IMR-90 (cell line): ENCODE results near the gene TFRC. TPM values are rescaled to one million over a fixed set of nuclear protein-coding genes. Genes with fewer than 3 reads are reported as not detected.

Source experiments
- ATAC-seq: fragments of 200-7000 bp; cut with Tn5 transposase; 2 replicates; pipeline ENCODE4 v1.9.1; 2020; ENCODE audit warnings: low read depth, mild to moderate bottlenecking, moderate library complexity
- BruUV-seq: library from RNA; stranded (reverse); fragments of 400-500 nt; replicated peaks from 2 replicates; lab custom pipeline; 2021; lab: Mats Ljungman, UMichigan
- CTCF ChIA-PET: fragments of 300-600 bp; formaldehyde crosslinking; extraction: SDS; loops from one replicate; lab custom pipeline; 2021; ENCODE audit warnings: antibody characterized with exemption; lab: Yijun Ruan, JAX
- POLR2A ChIA-PET: fragments of 300-600 bp; sonication (Branson Sonifier 250); formaldehyde crosslinking; loops from one replicate; lab custom pipeline; 2022; ENCODE audit warnings: antibody characterized with exemption; ENCODE audit not compliant: unreplicated experiment; lab: Charles Lee
- DNase-seq: peaks from one replicate; pipeline ENCODE4 v3.0.0; 2013
- H2AFZ ChIP-seq: replicated peaks from 2 replicates; pipeline ENCODE3; 2013; ENCODE audit warnings: low read length, mild to moderate bottlenecking; ENCODE audit not compliant: poor library complexity
- H2AK5ac ChIP-seq: 2 replicates; pipeline ENCODE4 v1.6.1; 2013; ENCODE audit warnings: low read depth, low read length, inconsistent platforms
- H2AK9ac ChIP-seq: replicated peaks from 2 replicates; pipeline ENCODE3; 2013; ENCODE audit warnings: mild to moderate bottlenecking, low read depth, low read length, moderate library complexity; ENCODE audit not compliant: poor library complexity
- H2BK120ac ChIP-seq: 2 replicates; pipeline ENCODE4 v1.6.1; 2013; ENCODE audit warnings: low read depth, low read length, inconsistent platforms
- H2BK15ac ChIP-seq: 3 replicates; pipeline ENCODE4 v1.6.1; 2013; ENCODE audit warnings: low read depth, low read length, inconsistent platforms
- H2BK20ac ChIP-seq: 2 replicates; pipeline ENCODE4 v1.6.1; 2013; ENCODE audit warnings: low read depth, mild to moderate bottlenecking, inconsistent platforms, low read length, moderate library complexity
- H2BK5ac ChIP-seq: 2 replicates; pipeline ENCODE4 v1.6.1; 2013; ENCODE audit warnings: mild to moderate bottlenecking, low read depth, low read length, inconsistent platforms; ENCODE audit not compliant: poor library complexity, severe bottlenecking
- H3K14ac ChIP-seq: replicated peaks from 2 replicates; pipeline ENCODE4 v1.6.1; 2013; ENCODE audit warnings: low read depth, low read length, inconsistent platforms
- H3K18ac ChIP-seq: 2 replicates; pipeline ENCODE4 v1.6.1; 2013; ENCODE audit warnings: low read depth, low read length, control low read depth
- H3K23ac ChIP-seq: 2 replicates; pipeline ENCODE4 v1.6.1; 2013; ENCODE audit warnings: low read depth, low read length, inconsistent platforms
- H3K27ac ChIP-seq: 2 replicates; pipeline ENCODE4 v1.5.1; 2013; ENCODE audit warnings: mild to moderate bottlenecking, control low read depth, low read length; ENCODE audit not compliant: insufficient read depth
- H3K27me3 ChIP-seq: 2 replicates; pipeline ENCODE4 v1.6.1; 2013; ENCODE audit warnings: low read length; ENCODE audit not compliant: control insufficient read depth, insufficient read depth
- H3K36me3 ChIP-seq: 2 replicates; pipeline ENCODE4 v1.6.1; 2013; ENCODE audit warnings: low read length, mixed read lengths; ENCODE audit not compliant: control insufficient read depth, insufficient read depth
- H3K4ac ChIP-seq: 2 replicates; pipeline ENCODE4 v1.6.1; 2013; ENCODE audit warnings: low read depth, low read length, inconsistent platforms
- H3K4me1 ChIP-seq: 2 replicates; pipeline ENCODE4 v1.6.1; 2013; ENCODE audit warnings: low read length, mixed read lengths; ENCODE audit not compliant: control insufficient read depth, insufficient read depth
- H3K4me2 ChIP-seq: 2 replicates; pipeline ENCODE4 v1.6.1; 2013; ENCODE audit warnings: low read depth, mild to moderate bottlenecking, control low read depth, low read length, moderate library complexity
- H3K4me3 ChIP-seq: 2 replicates; pipeline ENCODE4 v1.5.1; 2013; ENCODE audit warnings: low read depth, mild to moderate bottlenecking, control low read depth, low read length, moderate library complexity; ENCODE audit not compliant: insufficient read depth
- H3K56ac ChIP-seq: 2 replicates; pipeline ENCODE4 v1.6.1; 2013; ENCODE audit warnings: low read length, inconsistent platforms; ENCODE audit not compliant: insufficient read depth; ENCODE audit errors: extremely low read depth
- H3K79me1 ChIP-seq, 2 experiments: 2 replicates each; pipeline ENCODE4 v1.6.1; 2013; ENCODE audit warnings: low read length in 2 of 2, inconsistent platforms in 1 of 2, low read depth in 1 of 2
- H3K9ac ChIP-seq: 2 replicates; pipeline ENCODE4 v1.6.1; 2013; ENCODE audit warnings: low read depth, low read length, control low read depth
- H3K9me1 ChIP-seq: 2 replicates; pipeline ENCODE4 v1.6.1; 2013; ENCODE audit warnings: low read length, inconsistent platforms; ENCODE audit not compliant: insufficient read depth
- H3K9me3 ChIP-seq: 2 replicates; pipeline ENCODE4 v1.6.1; 2013; ENCODE audit warnings: low read length; ENCODE audit not compliant: control insufficient read depth, insufficient read depth
- H4K20me1 ChIP-seq: 2 replicates; pipeline ENCODE4 v1.6.1; 2013; ENCODE audit warnings: low read length, inconsistent platforms; ENCODE audit not compliant: insufficient read depth
- H4K5ac ChIP-seq: 2 replicates; pipeline ENCODE4 v1.6.1; 2013; ENCODE audit warnings: mild to moderate bottlenecking, low read depth, low read length, control low read depth
- H4K8ac ChIP-seq, 2 experiments: 2 replicates each; pipeline ENCODE4 v1.6.1; 2013; ENCODE audit warnings: low read depth in 2 of 2, low read length in 2 of 2, control low read depth in 1 of 2, inconsistent platforms in 1 of 2
- H4K91ac ChIP-seq: 2 replicates; pipeline ENCODE4 v1.6.1; 2013; ENCODE audit warnings: low read depth, low read length, inconsistent platforms; ENCODE audit not compliant: insufficient read depth
- CHD1 ChIP-seq: IDR thresholded peaks from 2 replicates; pipeline ENCODE4 v1.6.1; 2012; ENCODE audit warnings: low read depth, low read length, improper control_type of control experiment
- MAFK ChIP-seq: IDR thresholded peaks from 2 replicates; pipeline ENCODE4 v1.6.1; 2012; ENCODE audit warnings: low read depth, low read length, improper control_type of control experiment
- MAZ ChIP-seq: IDR thresholded peaks from 2 replicates; pipeline ENCODE4 v1.6.1; 2012; ENCODE audit warnings: low read depth, mild to moderate bottlenecking, low read length, improper control_type of control experiment, moderate library complexity, borderline replicate concordance
- NFE2L2 ChIP-seq: fragments of 150-350 bp; IDR thresholded peaks from 2 replicates; pipeline ENCODE4 v1.6.1; 2016; ENCODE audit warnings: low read depth, mild to moderate bottlenecking, low read length
- USF2 ChIP-seq: fragments of 150-350 bp; IDR thresholded peaks from 2 replicates; pipeline ENCODE4 v1.6.1; 2017; ENCODE audit warnings: mild to moderate bottlenecking, antibody characterized with exemption, low read length, low read depth
- whole genome bisulfite sequencing, 2 experiments: methylation state at CpG; one replicate each; pipeline versions ENCODE4 v1.1.5 to v1.1.7; 2013; ENCODE audit warnings: missing lambda C conversion rate in 2 of 2; ENCODE audit not compliant: insufficient read length in 1 of 2; ENCODE audit errors: extremely low coverage in 2 of 2; 5-methylcytosine and 5-hydroxymethylcytosine counted together
- dilution Hi-C: fragments of 300-500 bp; cut with HindIII; formaldehyde crosslinking; loops from one replicate; pipeline ENCODE4 v1.14.3; 2018; ENCODE audit warnings: low sequenced_read_pairs; ENCODE audit not compliant: unreplicated experiment
- in situ Hi-C: fragments of 300-500 bp; cut with MboI; formaldehyde crosslinking; loops from 3 replicates; pipeline ENCODE4 v1.14.3; 2019; ENCODE audit warnings: low sequenced_read_pairs, inconsistent platforms, mixed read lengths
- intact Hi-C: fragments of 100-400 bp; cut with micrococcal nuclease; formaldehyde crosslinking; loops from 2 replicates; pipeline ENCODE4 v1.10.0; 2022
- polyA plus RNA-seq, 3 experiments: library from polyadenylated mRNA; depleted of rRNA; stranded (reverse); fragments of >200 nt; gene quantifications; 2 replicates each; pipeline ENCODE4 v1.2.3, GENCODE V29; 2012; ENCODE audit warnings: low replicate concordance in 1 of 3
- total RNA-seq: library from RNA; depleted of rRNA; stranded (reverse); fragments of >200 nt; gene quantifications from 2 replicates; pipeline ENCODE4 v1.2.3, GENCODE V29; 2012
- TF ChIP-seq, protein P1 (sequence below): fragments of 150-350 bp; IDR thresholded peaks from 2 replicates; pipeline ENCODE4 v1.6.1; 2016; ENCODE audit warnings: low read depth, mild to moderate bottlenecking, low read length, moderate library complexity, borderline replicate concordance

Gene TFRC
- total and polyA plus RNA-seq, 2 of the 4 experiments (the other 2 are of a cell fraction): 78.6 to 156 TPM

- ChIA-PET CTCF (interaction anchor here (0.7 kb wide), 1 partner anchor 243 kb away, joined by 6 read pairs; the partner anchor contains the start of gene DYNLT2B), POLR2A (interaction anchor here (0.6 kb wide), 1 partner anchor 119 kb away, joined by 3 read pairs; no protein-coding TSS in a partner anchor)
- Histone ChIP-seq H2AFZ (no peak overlapping the region), H3K27me3 (no peaks in the 10 kb centered on the region), H2AK5ac (no peak overlapping the region), H3K4me2 (no peak overlapping the region), H3K27ac (no peak overlapping the region), H4K91ac (no peak overlapping the region), H2BK120ac (no peak overlapping the region), H3K56ac (no peak overlapping the region), H3K9me1 (no peaks in the 10 kb centered on the region), H3K4me3 (no peak overlapping the region), H3K79me1 (peaks cover 11 to 28% of the 10 kb centered on the region in 2 experiments), H4K8ac (no peak overlapping the region), H2BK15ac (no peak overlapping the region), H3K14ac (no peak overlapping the region), H4K5ac (no peak overlapping the region), H3K9ac (no peak overlapping the region), H3K9me3 (no peaks in the 10 kb centered on the region), H4K20me1 (peaks cover 26% of the 10 kb centered on the region), H3K36me3 (peaks cover 29% of the 10 kb centered on the region), H3K4me1 (peaks cover 4% of the 10 kb centered on the region; the same call in 1 of the 2 replicates), H3K18ac (no peak overlapping the region), H2BK20ac (no peak overlapping the region), H2AK9ac (no peak overlapping the region), H3K4ac (no peak overlapping the region), H3K23ac (no peak overlapping the region), H2BK5ac (no peak overlapping the region)
- intact Hi-C loops (no loop called here), in situ Hi-C loops (loop anchor here (5.0 to 10.0 kb wide), 2 partner anchors 127 to 440 kb away; partner anchors contain the start of gene SMCO1), dilution Hi-C loops (no loop called here)
- no peak for ATAC-seq
- no peak for TF ChIP-seq NFE2L2
- TF ChIP-seq, protein P1, sequence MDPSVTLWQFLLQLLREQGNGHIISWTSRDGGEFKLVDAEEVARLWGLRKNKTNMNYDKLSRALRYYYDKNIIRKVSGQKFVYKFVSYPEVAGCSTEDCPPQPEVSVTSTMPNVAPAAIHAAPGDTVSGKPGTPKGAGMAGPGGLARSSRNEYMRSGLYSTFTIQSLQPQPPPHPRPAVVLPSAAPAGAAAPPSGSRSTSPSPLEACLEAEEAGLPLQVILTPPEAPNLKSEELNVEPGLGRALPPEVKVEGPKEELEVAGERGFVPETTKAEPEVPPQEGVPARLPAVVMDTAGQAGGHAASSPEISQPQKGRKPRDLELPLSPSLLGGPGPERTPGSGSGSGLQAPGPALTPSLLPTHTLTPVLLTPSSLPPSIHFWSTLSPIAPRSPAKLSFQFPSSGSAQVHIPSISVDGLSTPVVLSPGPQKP: no peak
- no peak for TF ChIP-seq MAZ
- no peak for TF ChIP-seq MAFK
- TF ChIP-seq USF2: no peak
- TF ChIP-seq CHD1: no peak
- DNase-seq: no peak
- no CpG with 5 or more reads among the region's 6 CpGs for WGBS, 2 experiments
- no TSS peak for BruUV-seq
These were observed 6.9 kb downstream of the TFRC start for GRCh38 chr3:196075013-196075412.
